ENCODE results near the gene ZFHX3. TPM values are rescaled to one million over a fixed set of nuclear protein-coding genes. Genes with fewer than 3 reads are reported as not detected.

The ZFHX3 gene
- total RNA-seq, 1 experiment from 2014 or later = 2.2 TPM

GRCh38 chr16:73059779-73060615 is 12.1 kb upstream of the ZFHX3 start:
- in situ Hi-C loops (cut with HindIII; ENCODE audit: low pct_unique_long_range_greater_than_20kb, low sequenced_read_pairs) = no loop called here
- DNase-seq (ENCODE audit: low read depth, low spot score) = no peak

- in situ Hi-C loops (cut with HindIII; ENCODE audit: low pct_unique_long_range_greater_than_20kb, low sequenced_read_pairs) = no loop called here
- DNase-seq (ENCODE audit: low read depth, low spot score) = peak; percentile 65
Observed at GRCh38 chr16:73058616-73059409, 10.9 kb upstream of the ZFHX3 start.

GRCh38 chr16:73058221-73058615 is 10.3 kb upstream of the ZFHX3 start:
- in situ Hi-C loops (cut with HindIII; ENCODE audit: low pct_unique_long_range_greater_than_20kb, low sequenced_read_pairs) = no loop called here

GRCh38 chr16:73057291-73058210 is 9.6 kb upstream of the ZFHX3 start:
- DNase-seq (ENCODE audit: low read depth, low spot score) = no peak
- in situ Hi-C loops (cut with HindIII; ENCODE audit: low pct_unique_long_range_greater_than_20kb, low sequenced_read_pairs) = no loop called here

More at GRCh38 chr16:73058221-73058615, 10.3 kb upstream of the ZFHX3 start:
- DNase-seq (ENCODE audit: low read depth, low spot score) = peak; percentile 20

GRCh38 chr16:73056921-73057290 is 9.0 kb upstream of the ZFHX3 start:
- no peak for DNase-seq (ENCODE audit: low read depth, low spot score)
- in situ Hi-C loops (cut with HindIII; ENCODE audit: low pct_unique_long_range_greater_than_20kb, low sequenced_read_pairs) = no loop called here

GRCh38 chr16:73056448-73056847 is 8.5 kb upstream of the ZFHX3 start:
- in situ Hi-C loops (cut with HindIII; ENCODE audit: low pct_unique_long_range_greater_than_20kb, low sequenced_read_pairs) = no loop called here

GRCh38 chr16:73054813-73055482 is 7.0 kb upstream of the ZFHX3 start:
- in situ Hi-C loops (cut with HindIII; ENCODE audit: low pct_unique_long_range_greater_than_20kb, low sequenced_read_pairs) = no loop called here
- no peak for DNase-seq (ENCODE audit: low read depth, low spot score)

More at GRCh38 chr16:73056448-73056847, 8.5 kb upstream of the ZFHX3 start:
- DNase-seq (ENCODE audit: low read depth, low spot score) = no peak

GRCh38 chr16:73054498-73054812 is 6.5 kb upstream of the ZFHX3 start:
- in situ Hi-C loops (cut with HindIII; ENCODE audit: low pct_unique_long_range_greater_than_20kb, low sequenced_read_pairs) = no loop called here
- no peak for DNase-seq (ENCODE audit: low read depth, low spot score)

- in situ Hi-C loops (cut with HindIII; ENCODE audit: low pct_unique_long_range_greater_than_20kb, low sequenced_read_pairs) = no loop called here
- DNase-seq (ENCODE audit: low read depth, low spot score) = no peak
Observed at GRCh38 chr16:73054125-73054484, 6.2 kb upstream of the ZFHX3 start.

- in situ Hi-C loops (cut with HindIII; ENCODE audit: low pct_unique_long_range_greater_than_20kb, low sequenced_read_pairs) = no loop called here
- DNase-seq (ENCODE audit: low read depth, low spot score) = peak; percentile 32
Observed at GRCh38 chr16:73053364-73054124, 5.6 kb upstream of the ZFHX3 start.

GRCh38 chr16:73053038-73053363 is 5.1 kb upstream of the ZFHX3 start:
- in situ Hi-C loops (cut with HindIII; ENCODE audit: low pct_unique_long_range_greater_than_20kb, low sequenced_read_pairs) = no loop called here
- no peak for DNase-seq (ENCODE audit: low read depth, low spot score)

GRCh38 chr16:73052576-73052975 is 4.6 kb upstream of the ZFHX3 start:
- in situ Hi-C loops (cut with HindIII; ENCODE audit: low pct_unique_long_range_greater_than_20kb, low sequenced_read_pairs) = no loop called here
- DNase-seq (ENCODE audit: low read depth, low spot score) = no peak

- in situ Hi-C loops (cut with HindIII; ENCODE audit: low pct_unique_long_range_greater_than_20kb, low sequenced_read_pairs) = no loop called here
- DNase-seq (ENCODE audit: low read depth, low spot score) = no peak
Observed at GRCh38 chr16:73051961-73052360, 4.0 kb upstream of the ZFHX3 start.

- no peak for DNase-seq (ENCODE audit: low read depth, low spot score)
- in situ Hi-C loops (cut with HindIII; ENCODE audit: low pct_unique_long_range_greater_than_20kb, low sequenced_read_pairs) = no loop called here
Observed at GRCh38 chr16:73051226-73051625, 3.3 kb upstream of the ZFHX3 start.

- in situ Hi-C loops (cut with HindIII; ENCODE audit: low pct_unique_long_range_greater_than_20kb, low sequenced_read_pairs) = no loop called here
- no peak for DNase-seq (ENCODE audit: low read depth, low spot score)
Observed at GRCh38 chr16:73050201-73051099, 2.5 kb upstream of the ZFHX3 start.

- no peak for DNase-seq (ENCODE audit: low read depth, low spot score)
- in situ Hi-C loops (cut with HindIII; ENCODE audit: low pct_unique_long_range_greater_than_20kb, low sequenced_read_pairs) = no loop called here
Observed at GRCh38 chr16:73049511-73049910, 1.6 kb upstream of the ZFHX3 start.

All from SK-MEL-5 (cell line).